ENCODE results near the gene FAM168B.
A peak's percentile ranks its signal among the peaks of the same experiment; 100 is the strongest.

Gene FAM168B

GRCh38 chr2:131048641-131049040 lies 44.6 kb downstream of the FAM168B start:
- Histone ChIP-seq H3K36me3 (ENCODE audit: insufficient read depth, low read length) (peaks cover 69% of the 10 kb centered on the region), H3K27ac (ENCODE audit: low read depth, low read length, poor library complexity, severe bottlenecking) (peak overlapping the region; percentile 66), H3K27me3 (ENCODE audit: insufficient read depth, low read length) (no peaks in the 10 kb centered on the region), H3K9me2 (ENCODE audit: low read depth, low read length) (no peaks in the 10 kb centered on the region), H3K79me2 (ENCODE audit: insufficient read depth, low read length) (no peaks in the 10 kb centered on the region), H3K4me1 (ENCODE audit: insufficient read depth, low read length, severe bottlenecking) (peaks cover 24% of the 10 kb centered on the region), H4K20me1 (ENCODE audit: insufficient read depth, low read length) (no peaks in the 10 kb centered on the region), H3F3A (ENCODE audit: insufficient read depth, low read length) (no peaks in the 10 kb centered on the region), H3K9me3 (ENCODE audit: low read length) (no peaks in the 10 kb centered on the region), H2AFZ (ENCODE audit: low read length) (no peak overlapping the region), H3K4me3 (ENCODE audit: low read depth, low read length, poor library complexity, severe bottlenecking) (no peak overlapping the region), H3K9ac (ENCODE audit: low read length) (no peak overlapping the region), H3K4me2 (ENCODE audit: low read length) (no peak overlapping the region)
- TF ChIP-seq CTCF (IDR thresholded peaks at IDR 0.05; ENCODE audit: low read length) (no peak), EZH2 (IDR thresholded peaks at IDR 0.05; ENCODE audit: borderline replicate concordance, low read length) (no peak)

- no peak for TF ChIP-seq CTCF (IDR thresholded peaks at IDR 0.05; ENCODE audit: low read length)
- no peak for TF ChIP-seq EZH2 (IDR thresholded peaks at IDR 0.05; ENCODE audit: borderline replicate concordance, low read length)
- Histone ChIP-seq H2AFZ (ENCODE audit: low read length) (no peak overlapping the region), H3K4me2 (ENCODE audit: low read length) (no peak overlapping the region), H3F3A (ENCODE audit: insufficient read depth, low read length) (no peaks in the 10 kb centered on the region), H3K9me2 (ENCODE audit: low read depth, low read length) (no peaks in the 10 kb centered on the region), H3K79me2 (ENCODE audit: insufficient read depth, low read length) (no peaks in the 10 kb centered on the region), H3K4me3 (ENCODE audit: low read depth, low read length, poor library complexity, severe bottlenecking) (no peak overlapping the region), H3K9me3 (ENCODE audit: low read length) (no peaks in the 10 kb centered on the region), H3K9ac (ENCODE audit: low read length) (no peak overlapping the region), H3K27me3 (ENCODE audit: insufficient read depth, low read length) (no peaks in the 10 kb centered on the region), H3K36me3 (ENCODE audit: insufficient read depth, low read length) (peaks cover 63% of the 10 kb centered on the region), H3K27ac (ENCODE audit: low read depth, low read length, poor library complexity, severe bottlenecking) (no peak overlapping the region), H3K4me1 (ENCODE audit: insufficient read depth, low read length, severe bottlenecking) (peaks cover 24% of the 10 kb centered on the region), H4K20me1 (ENCODE audit: insufficient read depth, low read length) (no peaks in the 10 kb centered on the region)
Measured at GRCh38 chr2:131047920-131048560, 45.2 kb downstream of the FAM168B start.

- Histone ChIP-seq H3K79me2 (ENCODE audit: insufficient read depth, low read length) (no peaks in the 10 kb centered on the region), H3K4me3 (ENCODE audit: low read depth, low read length, poor library complexity, severe bottlenecking) (no peak overlapping the region), H3F3A (ENCODE audit: insufficient read depth, low read length) (no peaks in the 10 kb centered on the region), H4K20me1 (ENCODE audit: insufficient read depth, low read length) (no peaks in the 10 kb centered on the region), H3K36me3 (ENCODE audit: insufficient read depth, low read length) (peaks cover 53% of the 10 kb centered on the region), H3K9me3 (ENCODE audit: low read length) (no peaks in the 10 kb centered on the region), H3K27me3 (ENCODE audit: insufficient read depth, low read length) (no peaks in the 10 kb centered on the region), H3K27ac (ENCODE audit: low read depth, low read length, poor library complexity, severe bottlenecking) (no peak overlapping the region), H3K4me1 (ENCODE audit: insufficient read depth, low read length, severe bottlenecking) (peaks cover 24% of the 10 kb centered on the region), H2AFZ (ENCODE audit: low read length) (no peak overlapping the region), H3K4me2 (ENCODE audit: low read length) (no peak overlapping the region), H3K9me2 (ENCODE audit: low read depth, low read length) (no peaks in the 10 kb centered on the region), H3K9ac (ENCODE audit: low read length) (no peak overlapping the region)
- TF ChIP-seq CTCF (IDR thresholded peaks at IDR 0.05; ENCODE audit: low read length) (no peak), EZH2 (IDR thresholded peaks at IDR 0.05; ENCODE audit: borderline replicate concordance, low read length) (no peak)
Measured at GRCh38 chr2:131046918-131047652, 46.2 kb downstream of the FAM168B start.
